Liver (tissue), 9 donors: Measurements from ENCODE around the gene SMC1A. TPM values are rescaled to one million over a fixed set of nuclear protein-coding genes. Genes with fewer than 3 reads are reported as not detected.
"Not testable (repeated sequence)": the region's sequence is repeated elsewhere in the genome, so short reads cannot be mapped to it uniquely, and the experiment has no call there.

Experiments
- DNase-seq: peaks from one replicate; pipeline ENCODE4 v3.0.0-alpha.2; 2017; ENCODE audit warnings: low spot score
- H3K27ac ChIP-seq, 2 donors: one replicate each; pipeline ENCODE4 v1.7.0; 2013; ENCODE audit warnings: inconsistent platforms in 2 of 2, low read length in 2 of 2, control low read depth in 1 of 2, low read depth in 1 of 2, mild to moderate bottlenecking in 1 of 2
- H3K27me3 ChIP-seq, 4 donors: one replicate each; pipeline versions ENCODE4 v1.6.1 to v1.7.0; 2013; ENCODE audit warnings: low read length in 3 of 4, inconsistent platforms in 1 of 4, mild to moderate bottlenecking in 1 of 4, moderate library complexity in 1 of 4; ENCODE audit not compliant: control insufficient read depth in 4 of 4, insufficient read depth in 4 of 4
- H3K36me3 ChIP-seq, 4 donors: one replicate each; pipeline versions ENCODE4 v1.6.1 to v1.7.0; 2013; ENCODE audit warnings: low read length in 3 of 4, mild to moderate bottlenecking in 3 of 4, low read depth in 1 of 4, moderate library complexity in 1 of 4; ENCODE audit not compliant: control insufficient read depth in 4 of 4, insufficient read depth in 3 of 4
- H3K4me1 ChIP-seq, 4 donors: one replicate each; pipeline versions ENCODE4 v1.6.1 to v1.7.0; 2013; ENCODE audit warnings: low read length in 3 of 4, mild to moderate bottlenecking in 3 of 4, moderate library complexity in 1 of 4; ENCODE audit not compliant: control insufficient read depth in 4 of 4, insufficient read depth in 4 of 4
- H3K4me3 ChIP-seq, 3 donors: one replicate each; pipeline versions ENCODE4 v1.6.1 to v1.7.0; 2013; ENCODE audit warnings: low read length in 3 of 3, control low read depth in 1 of 3, low read depth in 1 of 3, mild to moderate bottlenecking in 1 of 3
- H3K9ac ChIP-seq, 2 donors: one replicate each; pipeline ENCODE4 v1.7.0; 2013; ENCODE audit warnings: low read length in 2 of 2, mild to moderate bottlenecking in 2 of 2, moderate library complexity in 2 of 2, control low read depth in 1 of 2, low read depth in 1 of 2
- H3K9me3 ChIP-seq, 4 donors: one replicate each; pipeline versions ENCODE4 v1.6.1 to v1.7.0; 2013; ENCODE audit warnings: low read length in 3 of 4; ENCODE audit not compliant: control insufficient read depth in 4 of 4
- EGR1 ChIP-seq, 2 donors: IDR thresholded peaks; 2 replicates each; pipeline ENCODE4 v1.6.1; 2016 to 2018; ENCODE audit warnings: antibody characterized with exemption in 2 of 2, low read depth in 2 of 2
- FOXA1 ChIP-seq: IDR thresholded peaks from 2 replicates; pipeline ENCODE4 v1.6.1; 2016; ENCODE audit warnings: antibody characterized with exemption
- FOXA2 ChIP-seq: IDR thresholded peaks from 2 replicates; pipeline ENCODE4 v1.6.1; 2016; ENCODE audit warnings: antibody characterized with exemption
- GABPA ChIP-seq, 2 donors: IDR thresholded peaks in 1 of 2; conservative IDR thresholded peaks in 1 of 2; 2 replicates each; pipeline ENCODE4 v1.6.1; 2016; ENCODE audit warnings: antibody characterized with exemption in 2 of 2, mild to moderate bottlenecking in 1 of 2, moderate library complexity in 1 of 2
- HNF4A ChIP-seq, 2 donors: conservative IDR thresholded peaks; 2 replicates each; pipeline ENCODE4 v1.6.1; 2016; ENCODE audit warnings: antibody characterized with exemption in 2 of 2, mild to moderate bottlenecking in 2 of 2
- HNF4G ChIP-seq: IDR thresholded peaks from 2 replicates; pipeline ENCODE4 v1.6.1; 2016; ENCODE audit warnings: antibody characterized with exemption
- JUND ChIP-seq, 2 donors: IDR thresholded peaks; 2 replicates each; pipeline ENCODE4 v1.6.1; 2016; ENCODE audit warnings: antibody characterized with exemption in 2 of 2
- MAX ChIP-seq: IDR thresholded peaks from 2 replicates; pipeline ENCODE4 v1.6.1; 2016; ENCODE audit warnings: antibody characterized with exemption
- NR2F2 ChIP-seq: IDR thresholded peaks from 2 replicates; pipeline ENCODE4 v1.6.1; 2016; ENCODE audit warnings: antibody characterized with exemption
- RAD21 ChIP-seq, 2 donors: IDR thresholded peaks; 2 replicates each; pipeline ENCODE4 v1.6.1; 2016; ENCODE audit warnings: antibody characterized with exemption in 2 of 2, mild to moderate bottlenecking in 2 of 2
- REST ChIP-seq: IDR thresholded peaks from 2 replicates; pipeline ENCODE4 v1.6.1; 2016; ENCODE audit warnings: antibody characterized with exemption, mild to moderate bottlenecking
- RXRA ChIP-seq, 2 donors: IDR thresholded peaks; 2 replicates each; pipeline ENCODE4 v1.6.1; 2017 to 2018; ENCODE audit warnings: antibody characterized with exemption in 2 of 2, mild to moderate bottlenecking in 1 of 2
- SP1 ChIP-seq: IDR thresholded peaks from 2 replicates; pipeline ENCODE4 v1.6.1; 2018; ENCODE audit warnings: antibody characterized with exemption, mild to moderate bottlenecking
- TAF1 ChIP-seq: conservative IDR thresholded peaks from 2 replicates; pipeline ENCODE4 v1.6.1; 2016; ENCODE audit warnings: antibody characterized with exemption, mild to moderate bottlenecking
- YY1 ChIP-seq: IDR thresholded peaks from 2 replicates; pipeline ENCODE4 v1.6.1; 2016; ENCODE audit warnings: antibody characterized with exemption, mild to moderate bottlenecking
- ZBTB33 ChIP-seq: IDR thresholded peaks from 2 replicates; pipeline ENCODE4 v1.6.1; 2016; ENCODE audit warnings: antibody characterized with exemption
- whole genome bisulfite sequencing: extraction: QIAGEN DNeasy Blood & Tissue Kit; methylation state at CpG from one replicate; pipeline ENCODE4 v1.1.7; 2013; 5-methylcytosine and 5-hydroxymethylcytosine counted together
- polyA plus RNA-seq, 2 donors: library from polyadenylated mRNA; stranded (reverse) in 1 of 2; unstranded in 1 of 2; fragments of 200-250 nt in 1 of 2; fragments of >200 nt in 1 of 2; fragmentation: Nextera tagmentation in 1 of 2; extraction: Ambion mirVana in 1 of 2; gene quantifications; one replicate each; pipeline versions ENCODE4 v1.2.1 to v1.2.3, GENCODE V29; 2013 to 2015
- total RNA-seq, 2 donors: library from RNA; depleted of rRNA; stranded (reverse); fragments of >200 nt; gene quantifications; one replicate each; pipeline ENCODE4 v1.2.3, GENCODE V29; 2014
- TF ChIP-seq, protein P1 (sequence below): fragments of 150-350 bp; IDR thresholded peaks from 2 replicates; pipeline ENCODE4 v1.5.1; 2017; ENCODE audit warnings: improper control_type of control experiment, low read depth, low read length; ENCODE audit not compliant: missing input control
- TF ChIP-seq, protein P2 (sequence below): IDR thresholded peaks from 2 replicates; pipeline ENCODE4 v1.6.1; 2016; ENCODE audit warnings: antibody characterized with exemption
- donor health status: healthy.
- donor health status: healthy.
- donor health status: healthy.
- donor health status: healthy.
- donor health status: healthy.

Gene SMC1A
- total and polyA plus RNA-seq, 4 donors = 11.0 to 25.6 (median 18.2) TPM

DNA sequence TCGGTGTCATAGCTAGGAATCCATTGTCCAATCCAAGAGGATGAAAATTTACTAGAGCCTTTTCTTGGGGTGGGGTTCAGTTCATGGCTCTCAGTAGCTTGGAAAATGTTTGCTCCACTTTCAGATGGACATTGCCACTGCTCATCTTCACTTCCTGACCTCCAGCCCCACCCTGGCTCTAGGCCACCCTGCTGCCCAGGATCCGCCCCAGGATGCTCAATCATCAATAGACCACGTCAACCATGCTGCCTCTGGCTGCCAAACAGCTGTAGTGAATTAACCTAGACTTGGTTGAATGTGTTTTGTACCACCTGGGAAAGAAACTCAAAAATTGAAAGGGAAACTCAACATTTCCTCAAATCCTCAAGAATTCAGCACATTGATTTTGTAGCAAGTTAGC, 48.9 kb upstream of the SMC1A start:
- TF ChIP-seq YY1 = no peak
- no peak for TF ChIP-seq EGR1 (IDR thresholded peaks at IDR 0.05; ENCODE audit: low read depth in 2 of 2)
- no peak for TF ChIP-seq HNF4G
- no peak for TF ChIP-seq SP1
- no peak for TF ChIP-seq FOXA2
- TF ChIP-seq FOXA1 = no peak
- TF ChIP-seq TAF1 = no peak
- TF ChIP-seq ZBTB33 = no peak
- no peak for TF ChIP-seq RXRA (IDR thresholded peaks at IDR 0.05)
- TF ChIP-seq, protein P1, sequence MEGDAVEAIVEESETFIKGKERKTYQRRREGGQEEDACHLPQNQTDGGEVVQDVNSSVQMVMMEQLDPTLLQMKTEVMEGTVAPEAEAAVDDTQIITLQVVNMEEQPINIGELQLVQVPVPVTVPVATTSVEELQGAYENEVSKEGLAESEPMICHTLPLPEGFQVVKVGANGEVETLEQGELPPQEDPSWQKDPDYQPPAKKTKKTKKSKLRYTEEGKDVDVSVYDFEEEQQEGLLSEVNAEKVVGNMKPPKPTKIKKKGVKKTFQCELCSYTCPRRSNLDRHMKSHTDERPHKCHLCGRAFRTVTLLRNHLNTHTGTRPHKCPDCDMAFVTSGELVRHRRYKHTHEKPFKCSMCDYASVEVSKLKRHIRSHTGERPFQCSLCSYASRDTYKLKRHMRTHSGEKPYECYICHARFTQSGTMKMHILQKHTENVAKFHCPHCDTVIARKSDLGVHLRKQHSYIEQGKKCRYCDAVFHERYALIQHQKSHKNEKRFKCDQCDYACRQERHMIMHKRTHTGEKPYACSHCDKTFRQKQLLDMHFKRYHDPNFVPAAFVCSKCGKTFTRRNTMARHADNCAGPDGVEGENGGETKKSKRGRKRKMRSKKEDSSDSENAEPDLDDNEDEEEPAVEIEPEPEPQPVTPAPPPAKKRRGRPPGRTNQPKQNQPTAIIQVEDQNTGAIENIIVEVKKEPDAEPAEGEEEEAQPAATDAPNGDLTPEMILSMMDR = no peak
- TF ChIP-seq, protein P2, sequence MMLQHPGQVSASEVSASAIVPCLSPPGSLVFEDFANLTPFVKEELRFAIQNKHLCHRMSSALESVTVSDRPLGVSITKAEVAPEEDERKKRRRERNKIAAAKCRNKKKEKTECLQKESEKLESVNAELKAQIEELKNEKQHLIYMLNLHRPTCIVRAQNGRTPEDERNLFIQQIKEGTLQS = no peak
- no peak for TF ChIP-seq JUND (IDR thresholded peaks at IDR 0.05)
- no peak for TF ChIP-seq GABPA (IDR thresholded peaks at IDR 0.05 in 1 of 2, conservative IDR thresholded peaks at IDR 0.05 in 1 of 2)
- no peak for TF ChIP-seq NR2F2
- no peak for TF ChIP-seq MAX
- TF ChIP-seq HNF4A (conservative IDR thresholded peaks at IDR 0.05) = no peak
- TF ChIP-seq RAD21 (IDR thresholded peaks at IDR 0.05) = no peak
- no peak for TF ChIP-seq REST
- H3K27me3 ChIP-seq = peaks cover 0 to 4% (median 0%) of the 10 kb centered on the region in 4 donors
- no peaks in the 10 kb centered on the region for H3K4me1 ChIP-seq
- 84% methylated on average over 3 of the region's 3 CpGs for WGBS
- H3K4me3 ChIP-seq = no peak overlapping the region
- H3K9me3 ChIP-seq = no peaks in the 10 kb centered on the region
- H3K9ac ChIP-seq = no peak overlapping the region
- H3K36me3 ChIP-seq = no peaks in the 10 kb centered on the region
- no peak overlapping the region for H3K27ac ChIP-seq
- no peak for DNase-seq

DNA sequence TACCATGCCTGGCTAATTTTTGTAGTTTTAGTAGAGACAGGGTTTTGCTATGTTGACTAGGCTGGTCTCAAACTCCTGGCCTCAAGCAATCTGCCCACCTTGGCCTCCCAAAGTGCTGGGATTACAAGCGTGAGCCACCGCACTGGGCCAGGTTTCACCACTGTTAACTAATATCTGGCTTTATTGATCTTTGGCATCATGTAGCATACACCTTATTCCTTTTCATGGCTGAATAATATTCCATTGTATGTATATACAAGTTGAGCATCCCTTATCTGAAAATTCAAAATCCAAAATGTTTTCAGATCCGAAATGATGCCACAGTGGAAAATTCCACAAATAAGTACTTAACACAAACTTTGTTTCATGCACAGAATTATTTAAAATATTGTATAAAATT, 46.2 kb upstream of the SMC1A start:
- H3K9me3 ChIP-seq, H3K27ac ChIP-seq, DNase-seq, H3K4me1 ChIP-seq, H3K36me3 ChIP-seq, H3K9ac ChIP-seq, H3K27me3 ChIP-seq, H3K4me3 ChIP-seq: not testable (repeated sequence)
- WGBS = 89% methylated on average over 3 of the region's 3 CpGs
